ENCODE results near the gene CCDC178.

Gene CCDC178

GRCh38 chr18:33467531-33467930 is 27.0 kb upstream of the CCDC178 start:
- H3K9me3 ChIP-seq (ENCODE audit: severe bottlenecking): no peaks in the 10 kb centered on the region
- no peak overlapping the region for H3K27ac ChIP-seq (ENCODE audit: poor library complexity, severe bottlenecking)
- H3K27me3 ChIP-seq (ENCODE audit: insufficient read depth, poor library complexity, severe bottlenecking): peaks cover 1% of the 10 kb centered on the region
- TF ChIP-seq, protein P1, sequence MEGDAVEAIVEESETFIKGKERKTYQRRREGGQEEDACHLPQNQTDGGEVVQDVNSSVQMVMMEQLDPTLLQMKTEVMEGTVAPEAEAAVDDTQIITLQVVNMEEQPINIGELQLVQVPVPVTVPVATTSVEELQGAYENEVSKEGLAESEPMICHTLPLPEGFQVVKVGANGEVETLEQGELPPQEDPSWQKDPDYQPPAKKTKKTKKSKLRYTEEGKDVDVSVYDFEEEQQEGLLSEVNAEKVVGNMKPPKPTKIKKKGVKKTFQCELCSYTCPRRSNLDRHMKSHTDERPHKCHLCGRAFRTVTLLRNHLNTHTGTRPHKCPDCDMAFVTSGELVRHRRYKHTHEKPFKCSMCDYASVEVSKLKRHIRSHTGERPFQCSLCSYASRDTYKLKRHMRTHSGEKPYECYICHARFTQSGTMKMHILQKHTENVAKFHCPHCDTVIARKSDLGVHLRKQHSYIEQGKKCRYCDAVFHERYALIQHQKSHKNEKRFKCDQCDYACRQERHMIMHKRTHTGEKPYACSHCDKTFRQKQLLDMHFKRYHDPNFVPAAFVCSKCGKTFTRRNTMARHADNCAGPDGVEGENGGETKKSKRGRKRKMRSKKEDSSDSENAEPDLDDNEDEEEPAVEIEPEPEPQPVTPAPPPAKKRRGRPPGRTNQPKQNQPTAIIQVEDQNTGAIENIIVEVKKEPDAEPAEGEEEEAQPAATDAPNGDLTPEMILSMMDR (IDR thresholded peaks at IDR 0.05; ENCODE audit: poor library complexity, severe bottlenecking): no peak
- H3K36me3 ChIP-seq (ENCODE audit: low read depth): no peaks in the 10 kb centered on the region
- DNase-seq (ENCODE audit: low spot score) (no peak), ATAC-seq (ENCODE audit: low read depth) (no peak)
- no peak overlapping the region for H3K4me3 ChIP-seq (ENCODE audit: severe bottlenecking)
- no peaks in the 10 kb centered on the region for H3K4me1 ChIP-seq (ENCODE audit: insufficient read depth, poor library complexity, severe bottlenecking)

- no peak overlapping the region for H3K27ac ChIP-seq (ENCODE audit: poor library complexity, severe bottlenecking)
- H3K27me3 ChIP-seq (ENCODE audit: insufficient read depth, poor library complexity, severe bottlenecking): no peaks in the 10 kb centered on the region
- ATAC-seq (ENCODE audit: low read depth) (no peak), DNase-seq (ENCODE audit: low spot score) (no peak)
- no peaks in the 10 kb centered on the region for H3K36me3 ChIP-seq (ENCODE audit: low read depth)
- H3K4me1 ChIP-seq (ENCODE audit: insufficient read depth, poor library complexity, severe bottlenecking): no peaks in the 10 kb centered on the region
- H3K4me3 ChIP-seq (ENCODE audit: severe bottlenecking): no peak overlapping the region
- H3K9me3 ChIP-seq (ENCODE audit: severe bottlenecking): no peaks in the 10 kb centered on the region
- TF ChIP-seq, protein P1 (IDR thresholded peaks at IDR 0.05; ENCODE audit: poor library complexity, severe bottlenecking): no peak
Observed at GRCh38 chr18:33466822-33467221, 26.3 kb upstream of the CCDC178 start.

- no peak for DNase-seq (ENCODE audit: low spot score)
- no peak for ATAC-seq (ENCODE audit: low read depth)
- no peaks in the 10 kb centered on the region for H3K9me3 ChIP-seq (ENCODE audit: severe bottlenecking)
- H3K4me3 ChIP-seq (ENCODE audit: severe bottlenecking): no peak overlapping the region
- H3K27me3 ChIP-seq (ENCODE audit: insufficient read depth, poor library complexity, severe bottlenecking): no peaks in the 10 kb centered on the region
- TF ChIP-seq, protein P1 (IDR thresholded peaks at IDR 0.05; ENCODE audit: poor library complexity, severe bottlenecking): no peak
- no peaks in the 10 kb centered on the region for H3K36me3 ChIP-seq (ENCODE audit: low read depth)
- no peaks in the 10 kb centered on the region for H3K4me1 ChIP-seq (ENCODE audit: insufficient read depth, poor library complexity, severe bottlenecking)
- no peak overlapping the region for H3K27ac ChIP-seq (ENCODE audit: poor library complexity, severe bottlenecking)
Observed at GRCh38 chr18:33460681-33461080, 20.2 kb upstream of the CCDC178 start.

- TF ChIP-seq, protein P1 (IDR thresholded peaks at IDR 0.05; ENCODE audit: poor library complexity, severe bottlenecking): no peak
- Histone ChIP-seq H3K9me3 (ENCODE audit: severe bottlenecking) (no peaks in the 10 kb centered on the region), H3K27ac (ENCODE audit: poor library complexity, severe bottlenecking) (no peak overlapping the region), H3K36me3 (ENCODE audit: low read depth) (no peaks in the 10 kb centered on the region), H3K27me3 (ENCODE audit: insufficient read depth, poor library complexity, severe bottlenecking) (no peaks in the 10 kb centered on the region), H3K4me1 (ENCODE audit: insufficient read depth, poor library complexity, severe bottlenecking) (no peaks in the 10 kb centered on the region), H3K4me3 (ENCODE audit: severe bottlenecking) (no peak overlapping the region)
- DNase-seq (ENCODE audit: low spot score): no peak
- ATAC-seq (ENCODE audit: low read depth): no peak
Observed at GRCh38 chr18:33459612-33460011, 19.1 kb upstream of the CCDC178 start.

DNA sequence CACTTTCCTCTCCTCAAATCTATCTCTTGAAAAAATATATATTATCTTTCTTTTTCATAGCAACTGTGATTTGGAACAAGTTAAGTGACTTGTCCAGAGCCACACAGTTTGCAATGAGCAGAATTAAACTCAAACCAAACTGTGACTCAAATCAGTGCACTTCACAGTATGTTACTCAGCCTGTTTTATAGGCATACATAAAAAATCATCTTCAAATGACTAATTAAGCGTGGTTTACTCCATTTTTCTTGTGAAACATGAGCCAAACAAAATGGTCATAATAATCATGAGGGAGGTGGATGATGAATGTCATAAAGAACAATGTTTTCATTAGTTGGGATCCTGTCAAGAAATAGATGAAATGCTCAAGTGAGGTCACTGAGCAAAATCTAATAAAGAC is 6.1 kb upstream of the CCDC178 start:
- Histone ChIP-seq H3K36me3 (ENCODE audit: low read depth) (no peaks in the 10 kb centered on the region), H3K27me3 (ENCODE audit: insufficient read depth, poor library complexity, severe bottlenecking) (peaks cover 6% of the 10 kb centered on the region), H3K4me1 (ENCODE audit: insufficient read depth, poor library complexity, severe bottlenecking) (no peaks in the 10 kb centered on the region), H3K4me3 (ENCODE audit: severe bottlenecking) (no peak overlapping the region), H3K27ac (ENCODE audit: poor library complexity, severe bottlenecking) (no peak overlapping the region), H3K9me3 (ENCODE audit: severe bottlenecking) (no peaks in the 10 kb centered on the region)
- TF ChIP-seq, protein P1 (IDR thresholded peaks at IDR 0.05; ENCODE audit: poor library complexity, severe bottlenecking): no peak
- no peak for ATAC-seq (ENCODE audit: low read depth)
- DNase-seq (ENCODE audit: low spot score): no peak
